ENCODE results near the gene GREM1. TPM values are rescaled to one million over a fixed set of nuclear protein-coding genes. Genes with fewer than 3 reads are reported as not detected.

The GREM1 gene
- total RNA-seq, 4 donors from 2014 or later: 10.9 to 42.3 (median 17.8) TPM

DNA sequence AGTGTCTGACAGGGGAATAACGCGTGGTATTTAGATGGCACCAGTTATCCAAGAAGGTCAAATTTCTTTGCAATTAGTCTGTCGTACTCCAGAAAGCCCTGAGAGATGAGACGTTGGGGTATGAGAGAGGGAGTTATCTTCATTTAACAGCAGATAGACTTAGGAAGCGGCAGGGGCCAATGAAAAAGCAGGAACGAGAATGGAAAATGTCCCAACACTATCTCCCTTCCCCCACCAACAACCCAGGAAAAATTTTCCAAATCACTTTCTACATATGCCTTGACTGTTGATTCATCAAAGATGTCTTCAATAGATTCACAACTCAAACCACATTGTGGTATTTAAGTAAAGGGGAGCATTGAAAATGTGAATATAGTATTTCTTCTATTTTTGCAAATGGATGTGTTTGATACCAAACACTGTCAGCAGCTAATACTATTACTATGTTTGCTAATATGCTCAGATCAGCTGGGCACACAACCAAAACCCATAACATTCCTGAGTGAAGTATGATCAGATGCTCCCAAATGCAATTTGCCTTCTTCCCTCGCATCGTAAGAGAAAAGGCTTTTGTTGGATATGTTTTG is 13.3 kb upstream of the GREM1 start:
- no peak for DNase-seq
- no peaks in the 10 kb centered on the region for H3K9me3 ChIP-seq
- TF ChIP-seq POLR2A (IDR thresholded peaks at IDR 0.05) (no peak), POLR2AphosphoS5 (IDR thresholded peaks at IDR 0.05) (no peak), EP300 (IDR thresholded peaks at IDR 0.05; ENCODE audit: low read depth) (no peak)
- TF ChIP-seq, protein P1, sequence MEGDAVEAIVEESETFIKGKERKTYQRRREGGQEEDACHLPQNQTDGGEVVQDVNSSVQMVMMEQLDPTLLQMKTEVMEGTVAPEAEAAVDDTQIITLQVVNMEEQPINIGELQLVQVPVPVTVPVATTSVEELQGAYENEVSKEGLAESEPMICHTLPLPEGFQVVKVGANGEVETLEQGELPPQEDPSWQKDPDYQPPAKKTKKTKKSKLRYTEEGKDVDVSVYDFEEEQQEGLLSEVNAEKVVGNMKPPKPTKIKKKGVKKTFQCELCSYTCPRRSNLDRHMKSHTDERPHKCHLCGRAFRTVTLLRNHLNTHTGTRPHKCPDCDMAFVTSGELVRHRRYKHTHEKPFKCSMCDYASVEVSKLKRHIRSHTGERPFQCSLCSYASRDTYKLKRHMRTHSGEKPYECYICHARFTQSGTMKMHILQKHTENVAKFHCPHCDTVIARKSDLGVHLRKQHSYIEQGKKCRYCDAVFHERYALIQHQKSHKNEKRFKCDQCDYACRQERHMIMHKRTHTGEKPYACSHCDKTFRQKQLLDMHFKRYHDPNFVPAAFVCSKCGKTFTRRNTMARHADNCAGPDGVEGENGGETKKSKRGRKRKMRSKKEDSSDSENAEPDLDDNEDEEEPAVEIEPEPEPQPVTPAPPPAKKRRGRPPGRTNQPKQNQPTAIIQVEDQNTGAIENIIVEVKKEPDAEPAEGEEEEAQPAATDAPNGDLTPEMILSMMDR (IDR thresholded peaks at IDR 0.05): no peak
- in situ Hi-C loops (cut with MboI; ENCODE audit: low pct_ligation_motif_present in 1 of 4, low pct_unique_long_range_greater_than_20kb in 1 of 4, low sequenced_read_pairs in 3 of 4): no loop called here
- WGBS, 2 donors (ENCODE audit: low coverage in 1 of 2): 62 to 73% methylated on average over 8 of the region's 8 CpGs
- peaks cover 0 to 7% (median 4%) of the 10 kb centered on the region in 4 donors for H3K4me1 ChIP-seq
- peak overlapping the region in 1 of 4 donors; percentile 17 for H3K27ac ChIP-seq
- intact Hi-C loops (cut with DNase I; ENCODE audit: low total_unique reads): no loop called here
- H3K27me3 ChIP-seq: no peaks in the 10 kb centered on the region
- no peaks in the 10 kb centered on the region for H3K36me3 ChIP-seq
- H3K4me3 ChIP-seq: no peak overlapping the region

DNA sequence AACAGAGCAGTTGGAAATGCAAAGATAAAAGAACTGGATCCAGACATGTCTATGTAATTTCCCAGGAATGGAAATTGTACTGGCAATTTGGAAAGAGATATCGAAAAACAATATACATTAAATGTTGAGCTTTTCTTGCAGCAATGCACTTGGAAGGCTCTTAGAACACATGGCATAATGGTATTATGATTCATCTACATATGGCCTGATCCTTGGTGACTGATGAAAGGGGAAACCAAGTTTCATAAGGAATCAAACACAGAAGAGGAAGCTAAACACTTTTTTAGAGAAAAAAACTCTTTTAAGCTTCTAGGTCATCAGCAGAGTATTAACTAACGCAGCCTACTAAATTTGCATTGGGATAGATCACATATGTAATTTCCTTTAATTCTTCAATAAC is 12.4 kb upstream of the GREM1 start:
- no peak for DNase-seq
- Histone ChIP-seq H3K36me3 (no peaks in the 10 kb centered on the region), H3K4me3 (no peak overlapping the region), H3K9me3 (no peaks in the 10 kb centered on the region), H3K27me3 (no peaks in the 10 kb centered on the region), H3K4me1 (peaks cover 0 to 7% (median under 1%) of the 10 kb centered on the region in 4 donors), H3K27ac (peak overlapping the region in 1 of 4 donors; percentile 17)
- intact Hi-C loops (cut with DNase I; ENCODE audit: low total_unique reads): no loop called here
- WGBS, 2 donors (ENCODE audit: low coverage in 1 of 2): 82 to 83% methylated on average over 2 of the region's 2 CpGs
- TF ChIP-seq POLR2AphosphoS5 (IDR thresholded peaks at IDR 0.05) (no peak), EP300 (IDR thresholded peaks at IDR 0.05; ENCODE audit: low read depth) (no peak), POLR2A (IDR thresholded peaks at IDR 0.05) (no peak)
- TF ChIP-seq, protein P1 (IDR thresholded peaks at IDR 0.05): no peak
- in situ Hi-C loops (cut with MboI; ENCODE audit: low pct_ligation_motif_present in 1 of 4, low pct_unique_long_range_greater_than_20kb in 1 of 4, low sequenced_read_pairs in 3 of 4): no loop called here

DNA sequence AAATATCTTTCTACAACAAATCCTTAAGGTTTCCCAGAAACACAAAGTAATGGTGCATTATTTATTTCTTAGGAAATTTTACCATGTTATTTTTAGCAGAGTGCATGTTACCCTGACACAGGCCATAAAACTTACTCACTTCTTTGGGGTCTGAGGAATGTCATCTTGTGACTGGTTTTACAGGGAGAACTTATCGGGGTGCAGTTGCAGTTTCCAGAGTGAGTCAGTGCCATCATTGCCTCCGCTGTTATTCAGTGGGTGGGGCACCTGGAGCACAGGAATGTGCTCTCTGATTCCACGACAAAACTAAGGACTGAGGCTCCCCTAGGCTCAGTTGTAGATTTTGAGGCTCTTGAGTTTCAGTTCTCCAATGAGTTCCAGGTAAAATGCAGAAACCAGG is 11.1 kb upstream of the GREM1 start:
- 67 to 83% methylated on average over 1 to 3 of the region's 3 CpGs for WGBS, 2 donors (ENCODE audit: low coverage in 1 of 2)
- Histone ChIP-seq H3K9me3 (no peaks in the 10 kb centered on the region), H3K27ac (peak overlapping the region in 1 of 4 donors; percentile 6), H3K27me3 (no peaks in the 10 kb centered on the region), H3K36me3 (no peaks in the 10 kb centered on the region), H3K4me1 (no peaks in the 10 kb centered on the region), H3K4me3 (no peak overlapping the region)
- in situ Hi-C loops (cut with MboI; ENCODE audit: low pct_ligation_motif_present in 1 of 4, low pct_unique_long_range_greater_than_20kb in 1 of 4, low sequenced_read_pairs in 3 of 4): no loop called here
- no peak for DNase-seq
- TF ChIP-seq, protein P1 (IDR thresholded peaks at IDR 0.05): no peak
- TF ChIP-seq EP300 (IDR thresholded peaks at IDR 0.05; ENCODE audit: low read depth): no peak
- TF ChIP-seq POLR2A (IDR thresholded peaks at IDR 0.05): no peak
- TF ChIP-seq POLR2AphosphoS5 (IDR thresholded peaks at IDR 0.05): no peak
- intact Hi-C loops (cut with DNase I; ENCODE audit: low total_unique reads): no loop called here

DNA sequence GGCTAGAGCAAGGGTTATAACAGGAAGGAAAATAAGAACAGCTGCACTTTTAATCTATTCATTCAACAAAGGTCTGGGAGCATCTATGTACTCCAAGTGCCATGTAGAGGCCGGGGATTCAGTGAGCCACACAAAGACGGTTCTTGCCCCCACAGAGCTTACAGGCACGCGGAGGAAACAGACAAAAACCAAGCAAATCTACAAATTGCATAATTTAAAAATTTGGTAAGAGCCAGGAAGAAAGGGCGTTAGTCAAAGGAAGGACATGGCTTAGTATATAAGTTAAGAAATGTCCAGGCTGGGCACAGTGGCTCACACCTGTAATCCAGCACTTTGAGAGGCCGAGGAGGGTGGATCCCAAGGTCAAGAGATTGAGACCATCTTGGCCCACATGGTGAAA is 10.4 kb upstream of the GREM1 start:
- Histone ChIP-seq H3K4me1 (no peaks in the 10 kb centered on the region), H3K27me3 (no peaks in the 10 kb centered on the region), H3K27ac (no peak overlapping the region), H3K36me3 (no peaks in the 10 kb centered on the region), H3K4me3 (no peak overlapping the region), H3K9me3 (no peaks in the 10 kb centered on the region)
- DNase-seq: no peak
- in situ Hi-C loops (cut with MboI; ENCODE audit: low pct_ligation_motif_present in 1 of 4, low pct_unique_long_range_greater_than_20kb in 1 of 4, low sequenced_read_pairs in 3 of 4): no loop called here
- intact Hi-C loops (cut with DNase I; ENCODE audit: low total_unique reads): no loop called here
- TF ChIP-seq POLR2AphosphoS5 (IDR thresholded peaks at IDR 0.05): no peak
- TF ChIP-seq, protein P1 (IDR thresholded peaks at IDR 0.05): no peak
- no peak for TF ChIP-seq EP300 (IDR thresholded peaks at IDR 0.05; ENCODE audit: low read depth)
- no peak for TF ChIP-seq POLR2A (IDR thresholded peaks at IDR 0.05)
- WGBS, 2 donors (ENCODE audit: low coverage in 1 of 2): 55 to 77% methylated on average over 4 to 6 of the region's 6 CpGs
